CD4-positive, alpha-beta T cell treated with Interleukin-1 beta for 1 hour (primary cell): Measurements from ENCODE around the gene SLC35G2.
"Not testable (repeated sequence)": the region's sequence is repeated elsewhere in the genome, so short reads cannot be mapped to it uniquely, and the experiment has no call there.

Experiments
- DNase-seq, 2 donors: peaks; one replicate each; pipeline ENCODE4 v3.0.0-alpha.2; 2020 to 2022

The SLC35G2 gene

GRCh38 chr3:136835813-136836510 lies 17.0 kb downstream of the SLC35G2 start:
- DNase-seq: no peak

GRCh38 chr3:136836511-136837156 lies 17.7 kb downstream of the SLC35G2 start:
- DNase-seq: no peak

- DNase-seq: no peak
Measured at GRCh38 chr3:136838641-136839555, 20.0 kb downstream of the SLC35G2 start.

- DNase-seq: no peak
Measured at GRCh38 chr3:136839556-136839931, 20.6 kb downstream of the SLC35G2 start.

GRCh38 chr3:136840252-136840651 lies 21.3 kb downstream of the SLC35G2 start:
- DNase-seq: no peak

GRCh38 chr3:136842294-136842693 lies 23.4 kb downstream of the SLC35G2 start:
- no peak for DNase-seq

- no peak for DNase-seq
Measured at GRCh38 chr3:136844724-136845123, 25.8 kb downstream of the SLC35G2 start.

- DNase-seq: no peak
Measured at GRCh38 chr3:136852180-136852579, 33.3 kb downstream of the SLC35G2 start.

- DNase-seq: no peak
Measured at GRCh38 chr3:136856665-136857064, 37.7 kb downstream of the SLC35G2 start.

GRCh38 chr3:136858381-136858780 lies 39.5 kb downstream of the SLC35G2 start:
- peak in 1 of 2 donors; percentile 3 for DNase-seq

- no peak for DNase-seq
Measured at GRCh38 chr3:136860541-136860940, 41.6 kb downstream of the SLC35G2 start.

GRCh38 chr3:136861890-136862616 lies 43.1 kb downstream of the SLC35G2 start, which contains the start of gene NCK1:
Gene NCK1 (plus strand): TSS chr3:136862208. CDS start chr3:136928002, 65,794 bp downstream.
- DNase-seq: peak; percentile 98

GRCh38 chr3:136862617-136863322 lies 43.8 kb downstream of the SLC35G2 start:
- peak; percentile 46 to 53 for DNase-seq

GRCh38 chr3:136869282-136869681 lies 50.4 kb downstream of the SLC35G2 start:
- DNase-seq: no peak

GRCh38 chr3:136872258-136872657 lies 53.3 kb downstream of the SLC35G2 start:
- not testable (repeated sequence) for DNase-seq

- DNase-seq: not testable (repeated sequence)
Measured at GRCh38 chr3:136879510-136879909, 60.6 kb downstream of the SLC35G2 start.

- DNase-seq: peak in 1 of 2 donors; percentile 44
Measured at GRCh38 chr3:136882571-136882970, 63.6 kb downstream of the SLC35G2 start.

- no peak for DNase-seq
Measured at GRCh38 chr3:136883967-136884720, 65.2 kb downstream of the SLC35G2 start.

- DNase-seq: peak in 1 of 2 donors; percentile 46
Measured at GRCh38 chr3:136885357-136886213, 66.7 kb downstream of the SLC35G2 start.

- DNase-seq: no peak
Measured at GRCh38 chr3:136889947-136890346, 71.0 kb downstream of the SLC35G2 start.
